ENCODE results near the gene CLCN6. TPM values are rescaled to one million over a fixed set of nuclear protein-coding genes. Genes with fewer than 3 reads are reported as not detected.

CLCN6 gene
- total RNA-seq, 1 donor from 2014 or later: 11.2 TPM

DNA sequence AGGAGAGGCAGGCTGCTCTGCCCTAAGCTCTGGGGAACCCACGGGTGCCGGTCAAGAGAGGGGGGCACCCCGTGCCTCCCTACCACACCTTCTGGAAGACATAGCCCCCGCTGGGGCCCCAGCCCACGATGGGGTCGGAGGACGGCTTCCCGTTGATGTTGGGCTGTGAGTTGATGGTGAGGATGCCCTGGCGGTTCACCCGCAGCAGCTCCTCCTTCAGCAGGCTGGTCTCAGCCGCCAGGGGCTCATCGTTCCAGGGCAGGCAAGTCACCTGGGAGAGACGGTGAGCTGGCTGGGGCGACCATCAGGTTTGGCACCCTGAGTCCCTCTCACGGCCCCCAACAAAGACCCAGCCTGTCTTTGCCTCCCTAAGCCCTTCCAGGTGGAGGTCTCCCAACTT lies 12.2 kb upstream of the CLCN6 start:
- Mint-ChIP-seq H3K36me3 (ENCODE audit: low read depth) (peaks cover 25% of the 10 kb centered on the region), H3K9me3 (no peaks in the 10 kb centered on the region), H3K27ac (no peak overlapping the region), H3K27me3 (ENCODE audit: insufficient read depth) (no peaks in the 10 kb centered on the region), H3K4me1 (ENCODE audit: low read depth) (no peaks in the 10 kb centered on the region), H3K4me3 (no peak overlapping the region)
- intact Hi-C loops (cut with micrococcal nuclease): no loop called here
- DNase-seq (ENCODE audit: low spot score): no peak

DNA sequence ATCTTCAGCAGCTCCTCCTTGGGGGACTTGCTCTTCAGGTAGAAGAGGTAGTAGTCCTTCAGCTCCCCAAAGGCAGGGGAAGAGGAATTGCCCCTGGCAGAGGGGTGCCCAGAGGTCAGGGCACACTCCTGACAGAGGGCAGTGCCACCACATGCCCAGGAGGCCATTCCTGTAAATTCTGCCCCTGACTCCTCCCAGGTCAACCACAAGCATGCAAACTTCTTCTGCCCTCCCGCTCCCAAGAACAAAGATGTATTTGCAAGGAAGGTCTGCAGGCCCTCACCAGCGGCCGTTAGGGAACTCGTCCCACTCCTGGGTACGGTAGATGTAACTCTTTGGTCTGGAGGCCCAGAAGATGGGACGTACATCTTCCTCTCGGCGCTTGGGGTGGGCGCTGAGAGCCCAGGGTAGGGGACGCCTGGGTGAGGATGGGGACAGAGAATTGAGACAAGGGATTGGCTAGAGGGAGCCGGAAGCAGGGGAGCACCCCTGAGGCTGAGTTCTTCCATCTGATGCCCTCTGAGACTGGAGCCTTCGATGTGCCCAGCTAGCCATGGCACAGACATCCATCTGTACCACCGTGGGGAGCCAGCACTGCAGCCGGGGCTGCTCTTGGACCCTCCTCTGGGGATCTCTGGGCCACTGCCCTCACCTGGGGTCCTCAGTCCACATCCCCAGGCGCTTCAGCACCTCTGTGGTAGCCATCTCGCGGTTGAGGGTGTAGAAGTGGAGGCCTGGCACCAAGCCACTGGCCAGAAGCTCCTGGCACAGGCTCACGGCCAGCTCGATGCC lies 11.3 kb upstream of the CLCN6 start:
- DNase-seq (ENCODE audit: low spot score): no peak
- H3K27me3 Mint-ChIP-seq (ENCODE audit: insufficient read depth): no peaks in the 10 kb centered on the region
- peaks cover 27% of the 10 kb centered on the region for H3K36me3 Mint-ChIP-seq (ENCODE audit: low read depth)
- H3K27ac Mint-ChIP-seq: no peak overlapping the region
- H3K4me1 Mint-ChIP-seq (ENCODE audit: low read depth): no peaks in the 10 kb centered on the region
- no peaks in the 10 kb centered on the region for H3K9me3 Mint-ChIP-seq
- intact Hi-C loops (cut with micrococcal nuclease): no loop called here
- H3K4me3 Mint-ChIP-seq: no peak overlapping the region

DNA sequence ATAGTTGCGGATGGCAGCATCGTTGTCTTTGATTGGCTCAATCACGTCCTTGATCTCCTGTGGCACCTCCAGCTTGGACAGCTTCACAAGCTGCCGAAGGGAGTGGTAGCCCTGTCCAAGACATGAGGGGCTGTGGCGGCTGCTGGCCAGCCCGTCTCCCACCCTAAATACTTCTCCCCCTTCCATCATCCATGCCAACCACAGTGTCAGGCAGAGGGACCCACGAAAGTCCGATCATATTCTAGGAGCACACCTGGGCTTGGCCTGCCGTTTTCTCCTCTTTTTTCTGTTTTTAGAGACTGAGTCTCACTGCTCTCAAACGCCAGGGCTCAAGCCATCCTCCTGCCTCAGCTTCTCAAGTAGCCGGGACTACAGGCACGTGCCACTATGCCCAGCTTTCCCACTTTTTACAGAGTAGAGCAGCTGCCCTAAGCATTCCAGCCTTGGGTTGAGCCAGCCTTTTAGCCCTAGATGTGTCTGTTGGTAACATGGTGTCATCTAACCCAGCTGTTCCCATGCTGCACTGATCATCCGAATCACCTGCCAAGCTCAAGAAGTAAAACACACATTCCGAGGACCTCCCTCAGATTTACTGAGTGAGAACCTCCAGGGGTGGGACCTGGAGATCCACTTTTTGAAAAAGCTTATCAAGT lies 10.6 kb upstream of the CLCN6 start:
- peaks cover 32% of the 10 kb centered on the region for H3K36me3 Mint-ChIP-seq (ENCODE audit: low read depth)
- no peaks in the 10 kb centered on the region for H3K27me3 Mint-ChIP-seq (ENCODE audit: insufficient read depth)
- H3K4me1 Mint-ChIP-seq (ENCODE audit: low read depth): no peaks in the 10 kb centered on the region
- no peak overlapping the region for H3K27ac Mint-ChIP-seq
- DNase-seq (ENCODE audit: low spot score): no peak
- no peaks in the 10 kb centered on the region for H3K9me3 Mint-ChIP-seq
- H3K4me3 Mint-ChIP-seq: no peak overlapping the region
- intact Hi-C loops (cut with micrococcal nuclease): no loop called here

DNA sequence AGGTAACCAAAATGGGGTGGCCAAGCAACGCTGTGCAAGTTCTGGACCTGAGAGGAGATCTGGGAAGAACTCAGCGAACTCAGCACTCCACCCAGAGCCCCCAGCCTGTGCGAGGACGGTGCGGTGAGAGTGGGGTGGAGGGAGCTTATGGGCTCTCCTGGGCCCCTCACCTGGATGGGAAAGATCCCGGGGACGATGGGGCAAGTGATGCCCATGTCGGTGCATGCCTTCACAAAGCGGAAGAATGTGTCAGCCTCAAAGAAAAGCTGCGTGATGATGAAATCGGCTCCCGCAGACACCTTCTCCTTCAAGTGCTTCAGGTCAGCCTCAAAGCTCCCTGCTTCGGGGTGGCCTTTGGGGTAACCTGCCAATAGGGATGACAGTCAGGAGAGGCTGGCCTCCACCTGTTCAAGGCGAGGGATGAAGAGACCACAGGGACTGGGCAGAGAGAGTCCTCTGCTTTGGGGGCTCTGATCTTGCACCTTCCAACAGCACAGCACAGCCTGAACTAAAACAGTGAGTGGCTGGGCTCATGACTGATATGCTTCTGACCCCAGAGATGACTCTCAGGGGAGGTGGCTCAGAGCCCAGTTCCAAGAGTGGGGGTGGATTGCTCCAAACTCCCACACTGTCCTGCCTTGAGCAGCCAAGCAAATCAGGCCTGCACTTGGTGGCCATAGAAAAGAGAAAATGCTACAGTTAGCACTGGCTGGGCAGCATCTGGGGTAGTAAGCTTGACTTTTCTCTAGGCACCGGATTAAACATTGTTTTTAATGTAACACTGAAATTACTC lies 9.8 kb upstream of the CLCN6 start:
- H3K36me3 Mint-ChIP-seq (ENCODE audit: low read depth): peaks cover 34% of the 10 kb centered on the region
- H3K27ac Mint-ChIP-seq: no peak overlapping the region
- H3K27me3 Mint-ChIP-seq (ENCODE audit: insufficient read depth): no peaks in the 10 kb centered on the region
- no peaks in the 10 kb centered on the region for H3K4me1 Mint-ChIP-seq (ENCODE audit: low read depth)
- DNase-seq (ENCODE audit: low spot score): no peak
- no peaks in the 10 kb centered on the region for H3K9me3 Mint-ChIP-seq
- intact Hi-C loops (cut with micrococcal nuclease): no loop called here
- H3K4me3 Mint-ChIP-seq: no peak overlapping the region

DNA sequence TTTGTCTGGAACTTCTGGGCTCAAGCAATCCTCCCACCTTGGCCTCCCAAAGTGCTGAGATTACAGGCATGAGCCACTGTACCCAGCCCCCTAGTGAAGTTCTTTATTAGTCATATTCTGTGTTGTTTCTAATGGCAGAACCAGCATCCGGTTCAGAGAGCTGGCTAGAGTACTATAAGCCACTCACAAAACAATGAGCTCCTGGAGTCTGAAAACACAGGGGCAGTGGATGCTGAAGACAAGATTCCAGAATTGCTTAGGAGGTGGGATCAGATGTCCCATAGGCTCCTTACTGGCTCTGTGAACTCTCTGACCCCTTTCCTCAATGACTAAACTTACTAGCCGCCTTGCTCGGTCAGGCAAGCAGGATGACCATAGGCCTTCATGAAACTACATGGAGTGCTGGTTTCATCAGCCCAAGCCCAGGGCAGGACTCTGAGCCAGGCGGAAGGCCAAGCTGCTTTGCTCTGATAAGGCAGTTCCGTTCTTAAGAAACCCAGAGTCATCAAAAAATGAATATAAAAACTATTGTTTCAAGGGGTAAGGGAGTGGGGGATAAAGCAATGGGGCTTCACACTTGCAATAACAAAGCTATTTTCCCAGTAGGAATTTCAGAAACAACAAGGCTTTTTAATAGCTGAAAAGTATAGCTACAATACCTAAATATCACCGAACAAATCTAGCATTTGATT lies 8.3 kb upstream of the CLCN6 start:
- Mint-ChIP-seq H3K27ac (no peak overlapping the region), H3K9me3 (no peaks in the 10 kb centered on the region), H3K27me3 (ENCODE audit: insufficient read depth) (no peaks in the 10 kb centered on the region), H3K36me3 (ENCODE audit: low read depth) (peaks cover 23% of the 10 kb centered on the region), H3K4me1 (ENCODE audit: low read depth) (peaks cover 9% of the 10 kb centered on the region), H3K4me3 (no peak overlapping the region)
- no peak for DNase-seq (ENCODE audit: low spot score)
- intact Hi-C loops (cut with micrococcal nuclease): no loop called here

DNA sequence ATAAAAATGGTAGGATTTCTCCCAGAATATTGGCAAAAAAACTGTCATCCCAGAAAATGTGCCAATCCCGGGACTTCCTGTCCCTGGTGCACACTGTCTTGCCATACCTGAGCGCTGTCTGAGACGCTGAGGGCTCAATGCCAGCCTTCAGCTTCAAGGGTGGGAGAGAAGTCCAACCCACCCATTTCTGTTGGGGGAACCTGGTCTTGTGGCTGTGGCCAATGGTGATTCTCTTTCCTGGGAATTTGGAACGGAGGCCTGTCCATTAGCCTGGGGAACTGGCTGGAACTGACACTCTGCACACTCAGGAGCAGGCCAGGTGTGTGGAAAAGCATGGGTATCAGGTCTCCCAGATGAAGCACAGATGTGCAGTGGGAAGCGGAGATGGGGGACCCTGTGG lies 6.9 kb upstream of the CLCN6 start:
- Mint-ChIP-seq H3K27me3 (ENCODE audit: insufficient read depth) (no peaks in the 10 kb centered on the region), H3K4me3 (no peak overlapping the region), H3K9me3 (no peaks in the 10 kb centered on the region), H3K36me3 (ENCODE audit: low read depth) (peaks cover 26% of the 10 kb centered on the region), H3K4me1 (ENCODE audit: low read depth) (peaks cover 23% of the 10 kb centered on the region), H3K27ac (no peak overlapping the region)
- no peak for DNase-seq (ENCODE audit: low spot score)
- intact Hi-C loops (cut with micrococcal nuclease): no loop called here

DNA sequence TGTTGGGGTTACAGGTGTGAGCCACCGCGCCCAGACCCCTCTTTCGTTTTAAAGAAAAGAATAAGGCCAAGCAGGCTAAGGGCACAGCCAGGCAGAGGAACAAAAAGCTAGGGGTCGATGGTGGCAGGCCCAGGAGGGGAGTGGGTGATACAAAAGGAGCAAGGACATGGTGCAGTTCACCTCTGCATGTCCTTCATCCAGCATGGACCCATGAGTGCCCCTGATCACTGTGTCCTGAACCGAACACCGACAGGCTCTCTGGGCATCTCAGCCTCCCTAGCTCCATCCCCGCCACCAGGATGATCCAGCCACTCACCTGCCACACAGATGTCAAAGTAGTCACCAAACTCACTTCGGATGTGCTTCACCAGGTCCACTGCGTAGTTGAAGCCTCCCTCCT lies 6.1 kb upstream of the CLCN6 start:
- peaks cover 31% of the 10 kb centered on the region for H3K4me1 Mint-ChIP-seq (ENCODE audit: low read depth)

DNA sequence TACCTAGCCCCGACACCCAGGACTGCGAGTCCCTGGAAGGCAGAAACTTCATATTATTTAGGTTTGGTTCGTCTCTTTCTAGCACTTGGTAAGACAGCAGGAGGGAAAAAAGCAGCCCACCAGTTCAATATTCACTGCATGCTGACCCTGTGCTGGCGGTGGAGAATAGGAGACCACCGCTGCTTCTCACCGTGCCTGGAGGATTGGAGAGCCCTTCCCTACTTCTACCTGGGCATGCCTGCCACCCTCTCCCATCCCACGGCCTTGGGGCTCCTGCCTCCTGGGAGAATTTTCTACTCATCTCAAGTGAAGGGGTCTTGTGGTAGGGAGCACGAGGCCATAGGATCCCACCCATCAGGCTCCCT lies 5.6 kb upstream of the CLCN6 start:
- Mint-ChIP-seq H3K27me3 (ENCODE audit: insufficient read depth) (no peaks in the 10 kb centered on the region), H3K9me3 (no peaks in the 10 kb centered on the region), H3K36me3 (ENCODE audit: low read depth) (peaks cover 19% of the 10 kb centered on the region), H3K4me3 (no peak overlapping the region), H3K27ac (no peak overlapping the region), H3K4me1 (ENCODE audit: low read depth) (peaks cover 33% of the 10 kb centered on the region)
- intact Hi-C loops (cut with micrococcal nuclease): loop anchor here (10.0 kb wide), 1 partner anchor 364 kb away; the partner anchor contains the start of gene TNFRSF1B
- DNase-seq (ENCODE audit: low spot score): no peak

More for the DNA sequence above, 6.1 kb upstream of the CLCN6 start:
- no peak for DNase-seq (ENCODE audit: low spot score)
- intact Hi-C loops (cut with micrococcal nuclease): loop anchor here (10.0 kb wide), 1 partner anchor 365 kb away; the partner anchor contains the start of gene TNFRSF1B
- H3K27ac Mint-ChIP-seq: no peak overlapping the region
- peaks cover 21% of the 10 kb centered on the region for H3K36me3 Mint-ChIP-seq (ENCODE audit: low read depth)
- H3K27me3 Mint-ChIP-seq (ENCODE audit: insufficient read depth): no peaks in the 10 kb centered on the region
- H3K9me3 Mint-ChIP-seq: no peaks in the 10 kb centered on the region
- no peak overlapping the region for H3K4me3 Mint-ChIP-seq

DNA sequence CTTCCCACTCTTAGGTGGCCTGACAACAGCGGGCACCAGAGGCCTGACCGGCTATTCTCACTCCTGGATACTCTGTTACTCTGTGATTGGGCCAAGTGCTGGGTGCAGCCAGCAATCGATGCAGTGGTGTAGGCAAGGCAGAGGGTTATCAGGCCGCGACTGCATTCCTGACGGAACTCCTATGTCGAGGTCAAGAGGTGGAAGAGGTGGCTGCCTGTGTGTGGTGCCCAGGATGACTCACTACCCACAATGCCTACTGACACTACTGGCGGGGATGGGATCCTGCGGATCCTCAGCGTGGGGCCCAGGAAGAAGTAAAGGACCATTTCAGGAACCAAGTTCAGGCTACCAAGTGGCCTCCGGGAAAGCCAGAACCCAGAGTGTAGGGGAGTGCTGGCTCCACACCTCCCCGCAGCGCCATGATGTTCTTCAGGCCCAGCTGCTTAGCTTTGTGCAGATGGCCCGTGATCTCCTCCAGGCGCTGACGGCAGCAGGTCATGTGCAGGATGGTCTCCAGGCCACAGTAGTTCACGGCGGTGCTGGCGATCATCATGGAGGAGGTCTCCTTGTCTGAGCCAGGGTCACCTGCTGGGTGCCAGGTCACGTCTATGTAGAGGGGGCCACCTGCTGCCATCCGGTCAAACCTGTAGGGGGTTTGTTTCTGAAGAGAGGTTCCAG lies 5.1 kb upstream of the CLCN6 start:
- peaks cover under 1% of the 10 kb centered on the region for H3K27me3 Mint-ChIP-seq (ENCODE audit: insufficient read depth)
- no peaks in the 10 kb centered on the region for H3K9me3 Mint-ChIP-seq
- no peak for DNase-seq (ENCODE audit: low spot score)
- no peak overlapping the region for H3K27ac Mint-ChIP-seq
- peaks cover 18% of the 10 kb centered on the region for H3K36me3 Mint-ChIP-seq (ENCODE audit: low read depth)
- H3K4me1 Mint-ChIP-seq (ENCODE audit: low read depth): peaks cover 34% of the 10 kb centered on the region
- H3K4me3 Mint-ChIP-seq: no peak overlapping the region
- intact Hi-C loops (cut with micrococcal nuclease): loop anchor here (10.0 kb wide), 1 partner anchor 364 kb away; the partner anchor contains the start of gene TNFRSF1B

DNA sequence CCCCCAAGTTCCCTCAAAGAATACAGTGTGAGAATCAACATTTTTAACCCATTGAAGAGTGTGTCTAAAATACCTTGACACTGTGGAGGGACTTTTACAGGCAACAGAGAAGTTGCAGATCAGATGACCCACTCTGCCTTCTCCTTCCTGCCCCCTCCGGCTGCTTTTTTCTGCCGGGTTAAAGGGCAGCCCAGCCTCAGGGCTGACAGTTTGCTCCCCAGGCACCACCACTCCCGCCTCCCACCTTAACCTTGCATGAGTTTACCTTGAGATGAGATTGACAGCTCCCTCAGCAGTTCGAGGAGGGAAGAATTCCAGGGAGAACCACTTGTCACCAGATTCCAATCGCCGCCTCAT lies 3.4 kb upstream of the CLCN6 start:
- DNase-seq (ENCODE audit: low spot score): peak; percentile 9
- intact Hi-C loops (cut with micrococcal nuclease): loop anchor here (2.0 to 10.0 kb wide), 2 partner anchors 362 to 530 kb away; partner anchors contain the start of genes TNFRSF1B and UBIAD1
- peak overlapping the region; percentile 99 for H3K4me3 Mint-ChIP-seq

DNA sequence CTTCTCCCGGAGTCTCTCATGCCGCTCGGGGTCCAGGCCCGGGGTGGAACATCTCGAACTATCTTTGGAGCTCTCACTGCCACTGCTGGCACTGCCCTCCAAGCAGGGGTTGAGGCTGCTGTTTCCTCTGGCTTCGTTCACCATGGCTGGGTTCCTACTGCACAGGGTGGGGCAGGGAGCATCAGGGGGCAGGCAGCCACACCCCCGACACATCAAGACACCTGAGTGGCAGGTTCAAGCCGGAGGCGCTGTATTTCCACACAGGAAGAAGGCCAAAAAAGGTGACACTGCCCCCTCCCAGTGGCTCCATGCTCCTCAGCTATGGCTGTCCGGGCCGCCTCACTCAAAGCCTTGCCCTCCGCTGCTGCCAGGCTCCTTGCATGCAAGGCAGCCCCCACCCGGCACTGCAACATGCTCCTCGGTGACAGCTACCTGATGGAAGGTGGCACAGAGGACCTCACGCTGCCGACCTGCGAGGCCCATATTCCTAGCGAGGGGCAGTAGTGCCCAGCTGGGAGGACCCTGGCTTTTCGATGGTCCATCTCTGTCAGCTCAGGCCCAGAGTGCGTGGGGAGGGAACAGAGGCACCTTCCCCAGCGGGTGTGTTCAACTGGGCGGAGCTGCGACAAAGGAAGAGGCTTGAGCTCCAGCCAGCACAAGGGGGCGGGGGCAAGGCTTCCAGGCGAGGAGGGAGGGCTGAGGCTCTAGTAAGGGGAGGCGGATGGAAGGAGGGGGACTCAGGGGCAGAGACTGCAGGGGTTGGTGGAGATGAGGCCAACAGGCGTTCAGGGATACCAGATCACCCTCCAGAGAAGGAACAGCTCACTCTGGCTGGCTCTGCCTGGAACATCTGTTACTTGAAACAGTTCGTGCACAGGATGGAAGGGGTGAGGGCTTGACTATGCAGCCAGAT lies 2.8 kb upstream of the CLCN6 start:
- peak overlapping the region; percentile 87 for H3K27ac Mint-ChIP-seq
- H3K4me1 Mint-ChIP-seq (ENCODE audit: low read depth): peaks cover 56% of the 10 kb centered on the region
- peak; percentile 82 for DNase-seq (ENCODE audit: low spot score)
- intact Hi-C loops (cut with micrococcal nuclease): loop anchor here (2.0 to 10.0 kb wide), 2 partner anchors 362 to 530 kb away; partner anchors contain the start of genes TNFRSF1B and UBIAD1
- H3K4me3 Mint-ChIP-seq: peak overlapping the region; percentile 99
- H3K27me3 Mint-ChIP-seq (ENCODE audit: insufficient read depth): peaks cover 2% of the 10 kb centered on the region
- H3K36me3 Mint-ChIP-seq (ENCODE audit: low read depth): peaks cover 23% of the 10 kb centered on the region
- no peaks in the 10 kb centered on the region for H3K9me3 Mint-ChIP-seq

More for the DNA sequence above, 3.4 kb upstream of the CLCN6 start:
- H3K27ac Mint-ChIP-seq: peak overlapping the region; percentile 68
- H3K9me3 Mint-ChIP-seq: no peaks in the 10 kb centered on the region
- H3K36me3 Mint-ChIP-seq (ENCODE audit: low read depth): peaks cover 20% of the 10 kb centered on the region
- peaks cover 2% of the 10 kb centered on the region for H3K27me3 Mint-ChIP-seq (ENCODE audit: insufficient read depth)
- peaks cover 50% of the 10 kb centered on the region for H3K4me1 Mint-ChIP-seq (ENCODE audit: low read depth)

Measured in activated T-helper 1 cell treated with anti-CD3 and anti-CD28 coated beads, Interleukin-12 subunit alpha, Interleukin-12 subunit beta, Interleukin-2, Interleukin-4 antibody, amounts not matched to agents 30 ng/mL and 10 ng/mL and 1 ng/mL, durations not matched to agents 14 hours and 24 hours and 36 hours (primary cell).